ENCODE results near the gene ZP3. TPM values are rescaled to one million over a fixed set of nuclear protein-coding genes. Genes with fewer than 3 reads are reported as not detected.
"Not testable (repeated sequence)": the region's sequence is repeated elsewhere in the genome, so short reads cannot be mapped to it uniquely, and the experiment has no call there.

ZP3 gene
- total RNA-seq, 1 donor from 2014 or later = not detected

GRCh38 chr7:76423666-76424412 is 911 bp upstream of the ZP3 start:
- TF ChIP-seq, protein P1, sequence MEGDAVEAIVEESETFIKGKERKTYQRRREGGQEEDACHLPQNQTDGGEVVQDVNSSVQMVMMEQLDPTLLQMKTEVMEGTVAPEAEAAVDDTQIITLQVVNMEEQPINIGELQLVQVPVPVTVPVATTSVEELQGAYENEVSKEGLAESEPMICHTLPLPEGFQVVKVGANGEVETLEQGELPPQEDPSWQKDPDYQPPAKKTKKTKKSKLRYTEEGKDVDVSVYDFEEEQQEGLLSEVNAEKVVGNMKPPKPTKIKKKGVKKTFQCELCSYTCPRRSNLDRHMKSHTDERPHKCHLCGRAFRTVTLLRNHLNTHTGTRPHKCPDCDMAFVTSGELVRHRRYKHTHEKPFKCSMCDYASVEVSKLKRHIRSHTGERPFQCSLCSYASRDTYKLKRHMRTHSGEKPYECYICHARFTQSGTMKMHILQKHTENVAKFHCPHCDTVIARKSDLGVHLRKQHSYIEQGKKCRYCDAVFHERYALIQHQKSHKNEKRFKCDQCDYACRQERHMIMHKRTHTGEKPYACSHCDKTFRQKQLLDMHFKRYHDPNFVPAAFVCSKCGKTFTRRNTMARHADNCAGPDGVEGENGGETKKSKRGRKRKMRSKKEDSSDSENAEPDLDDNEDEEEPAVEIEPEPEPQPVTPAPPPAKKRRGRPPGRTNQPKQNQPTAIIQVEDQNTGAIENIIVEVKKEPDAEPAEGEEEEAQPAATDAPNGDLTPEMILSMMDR (IDR thresholded peaks at IDR 0.05; ENCODE audit: borderline replicate concordance) = no peak
- intact Hi-C loops (cut with micrococcal nuclease) = no loop called here
- Histone ChIP-seq H3K9me3 (replicated peaks) (peaks cover 11% of the 10 kb centered on the region), H3K36me3 (no peaks in the 10 kb centered on the region), H3K27me3 (ENCODE audit: low read depth) (peaks cover 24% of the 10 kb centered on the region), H3K27ac (replicated peaks) (no peak overlapping the region), H3K4me3 (no peak overlapping the region), H3K4me1 (no peaks in the 10 kb centered on the region)
- DNase-seq = no peak

DNA sequence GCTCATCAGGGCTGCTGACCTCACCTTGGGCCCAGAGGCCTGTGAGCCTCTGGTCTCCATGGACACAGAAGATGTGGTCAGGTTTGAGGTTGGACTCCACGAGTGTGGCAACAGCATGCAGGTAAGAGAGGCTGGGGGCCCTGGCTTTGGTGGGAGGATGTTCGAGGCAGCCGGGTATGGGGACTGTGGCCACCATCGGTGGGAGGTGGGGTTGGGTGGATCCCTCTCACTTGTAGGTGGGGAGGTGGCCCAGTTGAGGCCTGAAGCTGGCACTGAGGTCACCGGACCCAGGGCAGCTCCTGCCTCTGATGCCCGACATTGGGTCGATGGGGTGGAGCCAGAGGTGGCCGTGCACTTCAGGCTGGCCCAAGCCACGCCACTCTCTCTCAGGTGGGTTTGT is 406 bp downstream of the ZP3 start:
- H3K27me3 ChIP-seq (ENCODE audit: low read depth) = peaks cover 24% of the 10 kb centered on the region
- TF ChIP-seq, protein P1 (IDR thresholded peaks at IDR 0.05; ENCODE audit: borderline replicate concordance) = no peak
- no peak overlapping the region for H3K4me3 ChIP-seq
- intact Hi-C loops (cut with micrococcal nuclease) = no loop called here
- no peak overlapping the region for H3K27ac ChIP-seq (replicated peaks)
- DNase-seq = no peak
- H3K9me3 ChIP-seq (replicated peaks) = peaks cover 7% of the 10 kb centered on the region
- no peaks in the 10 kb centered on the region for H3K4me1 ChIP-seq
- H3K36me3 ChIP-seq = no peaks in the 10 kb centered on the region

DNA sequence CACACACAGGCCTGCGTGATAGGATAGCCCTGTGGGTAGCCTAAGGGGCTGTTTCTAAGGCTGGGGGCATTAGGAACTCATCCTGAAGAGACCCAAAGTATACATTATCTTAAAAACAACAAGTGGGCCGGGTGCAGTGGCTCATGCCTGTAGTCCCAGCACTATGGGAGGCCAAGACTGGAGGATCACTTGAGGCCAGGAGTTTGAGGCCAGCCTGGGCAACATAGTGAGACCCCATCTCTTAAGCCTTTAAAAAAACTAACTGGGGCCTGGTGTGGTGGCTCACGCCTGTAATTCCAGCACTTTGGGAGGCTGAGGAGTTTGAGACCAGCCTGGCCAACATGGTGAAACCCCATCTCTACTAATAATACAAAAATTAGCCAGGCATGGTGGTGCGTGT is 808 bp downstream of the ZP3 start:
- H3K9me3 ChIP-seq (replicated peaks); H3K36me3 ChIP-seq; DNase-seq; H3K4me1 ChIP-seq; H3K27ac ChIP-seq (replicated peaks); H3K4me3 ChIP-seq; intact Hi-C loops (cut with micrococcal nuclease): not testable (repeated sequence)
- H3K27me3 ChIP-seq (ENCODE audit: low read depth) = peaks cover 24% of the 10 kb centered on the region

GRCh38 chr7:76426246-76426645 is 1.5 kb downstream of the ZP3 start:
- H3K4me1 ChIP-seq = no peaks in the 10 kb centered on the region
- no peaks in the 10 kb centered on the region for H3K9me3 ChIP-seq (replicated peaks)
- intact Hi-C loops (cut with micrococcal nuclease) = no loop called here
- no peak overlapping the region for H3K27ac ChIP-seq (replicated peaks)
- DNase-seq = no peak
- H3K27me3 ChIP-seq (ENCODE audit: low read depth) = peaks cover 24% of the 10 kb centered on the region
- no peak overlapping the region for H3K4me3 ChIP-seq
- TF ChIP-seq, protein P1 (IDR thresholded peaks at IDR 0.05; ENCODE audit: borderline replicate concordance) = no peak
- no peaks in the 10 kb centered on the region for H3K36me3 ChIP-seq

DNA sequence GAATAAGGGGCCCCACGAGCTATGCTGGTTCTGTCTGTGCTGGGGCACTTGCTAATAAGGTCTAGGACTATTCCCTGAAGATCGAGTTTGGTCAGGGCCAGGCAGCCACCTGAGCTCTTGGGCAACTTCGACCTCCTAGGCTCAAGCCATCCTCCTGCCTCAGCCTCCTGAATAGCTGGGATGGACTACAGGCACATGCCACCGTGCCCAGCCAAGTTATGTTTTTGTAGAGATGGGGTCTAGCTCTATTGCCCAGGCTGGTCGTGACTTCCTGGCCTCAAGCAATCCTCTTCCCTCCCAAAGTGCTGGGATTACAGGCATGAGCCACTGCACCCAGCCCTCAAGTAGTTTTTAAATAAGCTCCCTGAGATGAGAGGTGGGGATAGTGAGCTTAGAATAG is 2.9 kb downstream of the ZP3 start:
- TF ChIP-seq, protein P1 (IDR thresholded peaks at IDR 0.05; ENCODE audit: borderline replicate concordance) = no peak
- no peak overlapping the region for H3K27ac ChIP-seq (replicated peaks)
- H3K4me3 ChIP-seq = no peak overlapping the region
- intact Hi-C loops (cut with micrococcal nuclease) = no loop called here
- H3K4me1 ChIP-seq = no peaks in the 10 kb centered on the region
- H3K36me3 ChIP-seq = no peaks in the 10 kb centered on the region
- DNase-seq = no peak
- H3K9me3 ChIP-seq (replicated peaks) = no peaks in the 10 kb centered on the region
- peaks cover 17% of the 10 kb centered on the region for H3K27me3 ChIP-seq (ENCODE audit: low read depth)

- Histone ChIP-seq H3K9me3 (replicated peaks) (no peaks in the 10 kb centered on the region), H3K4me1 (no peaks in the 10 kb centered on the region), H3K4me3 (no peak overlapping the region), H3K36me3 (no peaks in the 10 kb centered on the region), H3K27me3 (ENCODE audit: low read depth) (peaks cover 11% of the 10 kb centered on the region), H3K27ac (replicated peaks) (no peak overlapping the region)
- intact Hi-C loops (cut with micrococcal nuclease) = no loop called here
- TF ChIP-seq, protein P1 (IDR thresholded peaks at IDR 0.05; ENCODE audit: borderline replicate concordance) = no peak
- DNase-seq = no peak
Measured at GRCh38 chr7:76428149-76428823, 3.5 kb downstream of the ZP3 start.

All from left ventricle myocardium inferior (tissue), 1 donor.